Erythroblast (primary cell): ENCODE measurements around the gene RNF44.

ENCODE experiments used
- GATA1 ChIP-seq: IDR thresholded peaks from 2 replicates; pipeline ENCODE4 v1.6.1; 2011; ENCODE audit warnings: low read depth, mild to moderate bottlenecking, control low read depth, low read length, moderate library complexity
- POLR2A ChIP-seq: IDR thresholded peaks from 2 replicates; pipeline ENCODE4 v1.6.1; 2011; ENCODE audit warnings: mild to moderate bottlenecking, low read length

GRCh38 chr5:176541338-176542134 is 4.3 kb upstream of the RNF44 start:
- TF ChIP-seq POLR2A: no peak
- TF ChIP-seq GATA1: no peak
